ENCODE data around the gene SH3PXD2A.

DNA sequence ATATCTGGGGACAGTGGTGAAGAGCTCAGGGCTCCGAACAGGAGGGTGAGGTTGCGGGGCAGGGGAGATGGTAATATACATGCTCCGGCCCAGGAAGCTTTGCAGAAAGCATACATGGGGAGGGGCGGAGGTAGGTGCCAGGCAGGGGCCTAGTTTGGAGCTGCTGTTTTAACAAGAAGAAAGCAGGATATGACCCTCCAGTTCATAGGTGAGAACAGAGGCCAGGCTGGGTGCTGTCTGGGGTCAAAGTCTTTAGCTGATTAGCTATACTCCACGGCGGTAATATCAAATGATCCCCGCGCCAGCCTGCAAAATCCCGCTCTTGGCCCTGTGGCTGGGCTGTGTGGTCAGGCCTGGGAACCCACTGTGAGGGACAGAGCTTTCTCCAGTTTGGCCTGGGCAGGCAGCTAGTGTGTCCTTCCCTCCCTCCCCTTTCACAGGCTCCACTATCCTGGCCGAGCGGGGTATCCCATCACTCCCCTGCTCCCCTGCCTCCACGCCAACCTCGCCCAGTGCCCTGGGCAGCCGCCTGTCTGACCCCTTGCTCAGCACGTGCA is 266.2 kb downstream of the SH3PXD2A start:
- TF ChIP-seq POLR2A (IDR thresholded peaks at IDR 0.05) (no peak), EP300 (IDR thresholded peaks at IDR 0.05) (no peak)
- TF ChIP-seq, protein P1, sequence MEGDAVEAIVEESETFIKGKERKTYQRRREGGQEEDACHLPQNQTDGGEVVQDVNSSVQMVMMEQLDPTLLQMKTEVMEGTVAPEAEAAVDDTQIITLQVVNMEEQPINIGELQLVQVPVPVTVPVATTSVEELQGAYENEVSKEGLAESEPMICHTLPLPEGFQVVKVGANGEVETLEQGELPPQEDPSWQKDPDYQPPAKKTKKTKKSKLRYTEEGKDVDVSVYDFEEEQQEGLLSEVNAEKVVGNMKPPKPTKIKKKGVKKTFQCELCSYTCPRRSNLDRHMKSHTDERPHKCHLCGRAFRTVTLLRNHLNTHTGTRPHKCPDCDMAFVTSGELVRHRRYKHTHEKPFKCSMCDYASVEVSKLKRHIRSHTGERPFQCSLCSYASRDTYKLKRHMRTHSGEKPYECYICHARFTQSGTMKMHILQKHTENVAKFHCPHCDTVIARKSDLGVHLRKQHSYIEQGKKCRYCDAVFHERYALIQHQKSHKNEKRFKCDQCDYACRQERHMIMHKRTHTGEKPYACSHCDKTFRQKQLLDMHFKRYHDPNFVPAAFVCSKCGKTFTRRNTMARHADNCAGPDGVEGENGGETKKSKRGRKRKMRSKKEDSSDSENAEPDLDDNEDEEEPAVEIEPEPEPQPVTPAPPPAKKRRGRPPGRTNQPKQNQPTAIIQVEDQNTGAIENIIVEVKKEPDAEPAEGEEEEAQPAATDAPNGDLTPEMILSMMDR (IDR thresholded peaks at IDR 0.05), result no peak
